ENCODE data around the gene GOLGA6A.

GRCh38 chr15:74130849-74131627 is 48.7 kb upstream of the GOLGA6A start:
- TF ChIP-seq CTCF (tag by site-specific recombination; IDR thresholded peaks at IDR 0.05) (no peak), ZNF660 (tag by site-specific recombination; IDR thresholded peaks at IDR 0.05) (no peak), ZNF23 (tag by site-specific recombination; IDR thresholded peaks at IDR 0.05; ENCODE audit: borderline replicate concordance) (no peak), ZNF707 (tag by site-specific recombination; IDR thresholded peaks at IDR 0.05) (no peak), BCL11A (tag by site-specific recombination; IDR thresholded peaks at IDR 0.05; ENCODE audit: low read depth) (no peak), ZNF558 (tag by site-specific recombination; IDR thresholded peaks at IDR 0.05) (no peak), ZBTB26 (tag by site-specific recombination; optimal IDR thresholded peaks at IDR 0.05) (no peak), KLF16 (tag by site-specific recombination; IDR thresholded peaks at IDR 0.05) (no peak), ZNF274 (IDR thresholded peaks at IDR 0.05; ENCODE audit: low read length) (no peak), ZNF274 (tag by site-specific recombination; IDR thresholded peaks at IDR 0.05; ENCODE audit: borderline replicate concordance) (no peak)

Measured in HEK293 (cell line).